Measurements from ENCODE around the gene ADAP2.
"Not testable (repeated sequence)": the region's sequence is repeated elsewhere in the genome, so short reads cannot be mapped to it uniquely, and the experiment has no call there.

Gene ADAP2

GRCh38 chr17:30975042-30975820, 53.5 kb downstream of the ADAP2 start:
- DNase-seq = no peak

DNA sequence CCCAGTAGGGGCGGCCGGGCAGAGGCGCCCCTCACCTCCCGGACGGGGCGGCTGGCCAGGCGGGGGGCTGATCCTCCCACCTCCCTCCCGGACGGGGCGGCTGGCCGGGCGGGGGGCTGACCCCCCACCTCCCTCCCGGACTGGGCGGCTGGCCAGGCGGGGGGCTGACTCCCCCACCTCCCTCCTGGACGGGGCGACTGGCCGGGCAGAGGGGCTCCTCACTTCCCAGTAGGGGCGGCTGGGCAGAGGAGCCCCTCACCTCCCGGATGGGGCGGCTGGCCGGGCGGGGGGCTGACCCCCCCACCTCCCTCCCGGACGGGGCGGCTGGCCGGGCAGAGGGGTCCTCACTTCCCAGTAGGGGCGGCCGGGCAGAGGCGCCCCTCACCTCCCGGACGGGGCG, 58.2 kb downstream of the ADAP2 start:
- not testable (repeated sequence) for DNase-seq

GRCh38 chr17:30981531-30982519, 60.1 kb downstream of the ADAP2 start:
- no peak for DNase-seq

- no peak for DNase-seq
These were observed 61.1 kb downstream of the ADAP2 start for GRCh38 chr17:30982855-30983254.

- DNase-seq = no peak
These were observed 68.7 kb downstream of the ADAP2 start for GRCh38 chr17:30990458-30990857.

DNA sequence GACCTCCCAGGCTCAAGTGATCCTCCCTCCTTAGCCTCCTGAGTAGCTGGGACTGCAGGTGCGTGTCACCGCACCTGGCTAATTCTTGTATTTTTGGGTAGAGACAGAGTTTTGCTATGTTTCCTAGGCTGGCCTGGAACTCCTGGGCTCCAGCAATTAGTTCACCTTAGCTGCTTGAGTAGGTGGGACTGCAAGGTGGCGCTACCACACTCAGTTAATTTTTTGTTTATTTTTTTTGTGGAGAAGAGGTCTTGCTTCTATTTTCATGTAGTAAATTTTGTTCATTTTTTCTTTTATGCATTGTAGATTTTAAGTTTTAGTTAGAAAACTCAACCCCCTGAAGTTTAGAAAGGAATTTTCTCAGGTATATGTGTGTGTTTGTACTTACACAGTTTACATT, 70.8 kb downstream of the ADAP2 start:
- no peak for DNase-seq

DNA sequence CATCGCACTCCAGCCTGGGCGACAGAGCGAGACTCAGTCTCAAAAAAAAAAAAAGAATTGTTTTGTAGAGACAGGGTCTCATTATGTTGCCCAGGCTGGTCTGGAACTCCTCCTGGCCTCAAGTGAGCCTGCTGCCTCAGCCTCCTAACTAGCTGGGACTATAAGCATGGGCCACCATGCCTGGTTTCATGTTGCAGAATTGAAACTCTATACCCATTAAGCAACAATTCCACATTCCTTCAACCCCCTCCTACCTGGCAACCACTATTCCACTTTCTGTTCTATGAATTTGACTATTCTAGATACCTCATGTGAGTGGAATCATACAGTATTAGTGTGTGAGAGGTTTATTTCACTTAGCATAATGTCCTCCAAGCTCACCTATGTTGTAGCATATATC, 73.6 kb downstream of the ADAP2 start:
- no peak for DNase-seq

DNA sequence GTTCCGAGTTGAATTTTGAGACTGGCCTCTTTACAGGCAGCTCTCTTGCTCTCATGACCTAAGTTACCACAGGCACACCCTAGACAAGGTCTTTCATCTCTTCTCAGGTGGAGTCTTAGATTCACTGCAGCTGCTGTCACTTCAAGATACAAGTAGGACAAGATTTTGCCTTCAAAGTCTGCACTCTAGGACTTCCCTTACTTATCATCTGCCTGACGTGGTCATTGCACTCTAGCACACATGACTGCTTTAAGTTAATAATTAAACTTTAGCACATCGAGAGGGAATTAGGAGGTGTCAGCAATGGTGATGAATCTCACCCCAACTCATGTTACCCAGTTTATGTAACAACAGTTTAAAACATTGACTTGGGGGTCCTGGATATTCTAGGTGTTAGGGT, 74.7 kb downstream of the ADAP2 start:
- peak; percentile 25 for DNase-seq

GRCh38 chr17:30997270-30997669, 75.5 kb downstream of the ADAP2 start:
- DNase-seq = no peak

DNA sequence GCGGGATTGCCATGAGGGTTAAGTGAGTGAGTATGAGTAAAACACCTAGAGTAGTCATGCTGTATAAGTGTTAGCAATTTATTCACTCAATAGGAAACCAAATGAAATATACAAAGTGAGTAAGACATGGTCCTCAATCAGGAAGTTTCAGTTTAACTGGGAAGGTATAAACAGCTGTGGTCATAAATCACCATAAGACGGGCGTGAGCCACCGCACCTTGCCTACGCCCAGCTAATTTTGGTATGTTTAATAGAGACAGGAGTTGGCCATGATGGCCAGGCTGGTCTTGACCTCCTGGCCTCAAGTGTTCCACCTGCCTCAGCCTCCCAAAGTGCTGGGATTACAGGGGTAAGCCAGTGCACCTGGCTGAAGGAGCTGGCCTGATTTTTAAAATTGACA, 76.1 kb downstream of the ADAP2 start:
- DNase-seq = no peak

DNA sequence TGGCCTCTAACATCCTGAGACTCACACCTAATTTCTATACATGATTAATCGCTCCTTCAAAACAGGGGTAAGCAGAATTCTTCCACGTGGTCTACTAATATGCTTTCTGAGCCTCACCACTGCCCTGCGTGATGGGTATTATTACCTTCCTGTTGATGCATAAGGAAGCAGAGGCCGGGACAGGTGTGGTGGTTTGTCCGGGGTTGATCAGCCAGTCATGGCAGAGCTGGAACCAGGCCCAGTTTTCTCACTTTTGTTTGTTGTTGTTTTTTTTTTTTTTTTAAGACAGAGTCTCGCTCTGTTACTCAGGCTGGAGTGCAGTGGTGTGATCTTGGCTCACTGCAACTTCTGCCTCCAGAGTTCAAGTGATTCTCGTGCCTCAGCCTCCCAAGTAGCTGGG, 80.3 kb downstream of the ADAP2 start:
- DNase-seq = no peak

- no peak for DNase-seq
These were observed 81.6 kb downstream of the ADAP2 start for GRCh38 chr17:31003225-31003866.

DNA sequence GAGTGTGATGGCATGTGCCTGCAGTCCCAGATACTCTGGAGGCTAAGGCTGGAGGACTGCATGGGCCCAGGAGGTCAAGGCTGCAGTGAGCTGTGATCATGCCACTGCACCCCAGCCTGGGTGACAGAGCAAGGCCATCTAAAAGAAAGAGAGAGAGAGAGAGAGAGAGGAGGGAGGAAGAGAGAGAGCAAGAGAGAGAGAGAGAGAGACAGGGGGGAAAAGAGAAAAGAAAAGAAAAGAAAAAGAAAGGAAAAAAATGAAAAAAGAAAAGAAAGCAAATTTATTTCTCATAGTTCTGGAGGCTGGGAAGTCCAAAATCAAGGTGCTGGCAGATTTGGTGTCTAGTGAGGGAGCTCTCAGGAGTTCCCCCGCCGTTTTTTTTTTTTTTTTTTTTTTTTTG, 82.4 kb downstream of the ADAP2 start:
- no peak for DNase-seq

- DNase-seq = no peak
These were observed 86.1 kb downstream of the ADAP2 start for GRCh38 chr17:31007695-31008373.

GRCh38 chr17:31008374-31009041, 86.8 kb downstream of the ADAP2 start:
- DNase-seq = peak; percentile 27
